HepG2 (cell line): ENCODE data around the gene ZNF213. TPM values are rescaled to one million over a fixed set of nuclear protein-coding genes. Genes with fewer than 3 reads are reported as not detected.

Experiments used
- CBX2 ChIP-seq, 2 experiments: fragments of 200-600 bp in 1 of 2; sonication (generic); formaldehyde crosslinking in 1 of 2; IDR thresholded peaks; 2 replicates each; pipeline versions ENCODE4 v1.7.0 to v1.8.1; 2018 to 2022; ENCODE audit warnings: low read depth in 2 of 2, low read length in 1 of 2, mild to moderate bottlenecking in 1 of 2, missing genetic modification reagents in 1 of 2
- CC2D1A ChIP-seq: sonication (generic); formaldehyde crosslinking; IDR thresholded peaks from 2 replicates; pipeline ENCODE4 v1.8.1; 2023; ENCODE audit warnings: mild to moderate bottlenecking, missing genetic modification reagents
- CEBPG ChIP-seq: IDR thresholded peaks from 2 replicates; pipeline ENCODE4 v1.6.1; 2016
- ELF3 ChIP-seq: IDR thresholded peaks from 2 replicates; pipeline ENCODE4 v1.6.1; 2016; ENCODE audit warnings: missing genetic modification reagents, missing compliant biosample characterization
- HNRNPUL1 ChIP-seq: fragments of 200-400 bp; formaldehyde crosslinking; IDR thresholded peaks from 2 replicates; pipeline ENCODE4 v1.6.1; 2017; ENCODE audit warnings: low read depth, mild to moderate bottlenecking, low read length, moderate library complexity
- JUND ChIP-seq: sonication (generic); formaldehyde crosslinking; IDR thresholded peaks from 2 replicates; pipeline ENCODE4 v1.8.0; 2022; ENCODE audit warnings: mild to moderate bottlenecking, missing genetic modification reagents
- KDM1A ChIP-seq: IDR thresholded peaks from 2 replicates; pipeline ENCODE4 v1.6.1; 2016; ENCODE audit warnings: missing compliant biosample characterization
- KDM4B ChIP-seq: sonication (generic); formaldehyde crosslinking; IDR thresholded peaks from 2 replicates; pipeline ENCODE4 v1.4.0; 2020; ENCODE audit warnings: missing genetic modification reagents
- LCORL ChIP-seq, 2 experiments: fragments of 450-650 bp in 1 of 2; sonication (generic) in 1 of 2; formaldehyde crosslinking in 1 of 2; IDR thresholded peaks; 2 replicates each; pipeline versions ENCODE4 v1.5.0 to v1.6.1; 2017 to 2020; ENCODE audit warnings: antibody characterized with exemption in 1 of 2, missing genetic modification reagents in 1 of 2
- NCOA2 ChIP-seq: sonication (generic); formaldehyde crosslinking; IDR thresholded peaks from 2 replicates; pipeline ENCODE4 v1.8.0; 2022; ENCODE audit warnings: inconsistent platforms
- NFKB2 ChIP-seq: sonication (generic); formaldehyde crosslinking; IDR thresholded peaks from 2 replicates; pipeline ENCODE4 v1.4.0; 2020; ENCODE audit warnings: missing genetic modification reagents, borderline replicate concordance
- PAWR ChIP-seq: sonication (generic); formaldehyde crosslinking; IDR thresholded peaks from 2 replicates; pipeline ENCODE4 v1.4.0; 2020; ENCODE audit warnings: missing genetic modification reagents, mild to moderate bottlenecking, borderline replicate concordance
- RFX3 ChIP-seq: IDR thresholded peaks from 2 replicates; pipeline ENCODE4 v1.6.1; 2016; ENCODE audit warnings: missing biosample characterization, missing genetic modification reagents
- RXRA ChIP-seq: sonication (generic); formaldehyde crosslinking; IDR thresholded peaks from 2 replicates; pipeline ENCODE4 v1.5.1; 2020; ENCODE audit warnings: missing genetic modification reagents
- SMAD3 ChIP-seq: sonication (generic); formaldehyde crosslinking; IDR thresholded peaks from 2 replicates; pipeline ENCODE4 v1.4.0; 2020; ENCODE audit warnings: missing genetic modification reagents
- TRIM24 ChIP-seq: sonication (generic); formaldehyde crosslinking; IDR thresholded peaks from 2 replicates; pipeline ENCODE4 v1.8.0; 2022; ENCODE audit warnings: mild to moderate bottlenecking, missing genetic modification reagents
- ZEB1 ChIP-seq: IDR thresholded peaks from 2 replicates; pipeline ENCODE4 v1.6.1; 2012; ENCODE audit warnings: mild to moderate bottlenecking, low read depth, inconsistent platforms; ENCODE audit not compliant: insufficient replicate concordance
- ZFP41 ChIP-seq: sonication (generic); formaldehyde crosslinking; IDR thresholded peaks from 2 replicates; pipeline ENCODE4 v1.4.0; 2020; ENCODE audit warnings: mild to moderate bottlenecking, missing genetic modification reagents, borderline replicate concordance
- ZIK1 ChIP-seq: sonication (generic); formaldehyde crosslinking; IDR thresholded peaks from 2 replicates; pipeline ENCODE4 v1.5.0; 2020; ENCODE audit warnings: mild to moderate bottlenecking, low read depth, missing genetic modification reagents, borderline replicate concordance
- ZNF17 ChIP-seq: sonication (generic); formaldehyde crosslinking; IDR thresholded peaks from 2 replicates; pipeline ENCODE4 v1.5.0; 2020; ENCODE audit warnings: mild to moderate bottlenecking, missing genetic modification reagents
- ZNF274 ChIP-seq: sonication (generic); formaldehyde crosslinking; IDR thresholded peaks from 2 replicates; pipeline ENCODE4 v1.5.1; 2020; ENCODE audit warnings: mild to moderate bottlenecking, missing genetic modification reagents
- ZNF3 ChIP-seq: IDR thresholded peaks from 2 replicates; pipeline ENCODE4 v1.7.0; 2017; ENCODE audit warnings: inconsistent platforms
- ZNF451 ChIP-seq: sonication (generic); formaldehyde crosslinking; IDR thresholded peaks from 2 replicates; pipeline ENCODE4 v1.5.0; 2020; ENCODE audit warnings: mild to moderate bottlenecking, missing genetic modification reagents
- ZNF546 ChIP-seq: sonication (generic); formaldehyde crosslinking; conservative IDR thresholded peaks from 2 replicates; pipeline ENCODE4 v1.8.1; 2023; ENCODE audit warnings: mild to moderate bottlenecking, missing genetic modification reagents
- ZNF558 ChIP-seq: sonication (generic); formaldehyde crosslinking; IDR thresholded peaks from 2 replicates; pipeline ENCODE4 v1.9.0; 2022; ENCODE audit warnings: mild to moderate bottlenecking, missing genetic modification reagents, borderline replicate concordance
- ZNF629 ChIP-seq: sonication (generic); formaldehyde crosslinking; conservative IDR thresholded peaks from 2 replicates; pipeline ENCODE4 v1.5.0; 2020; ENCODE audit warnings: missing genetic modification reagents
- ZNF7 ChIP-seq: IDR thresholded peaks from 2 replicates; pipeline ENCODE4 v1.6.1; 2016; ENCODE audit warnings: missing biosample characterization, missing genetic modification reagents
- ZNF883 ChIP-seq: sonication (generic); formaldehyde crosslinking; IDR thresholded peaks from 2 replicates; pipeline ENCODE4 v1.5.1; 2020; ENCODE audit warnings: mild to moderate bottlenecking, missing genetic modification reagents; ENCODE audit errors: not compliant biosample characterization
- ZSCAN25 ChIP-seq: sonication (generic); formaldehyde crosslinking; IDR thresholded peaks from 2 replicates; pipeline ENCODE4 v1.8.0; 2022; ENCODE audit warnings: mild to moderate bottlenecking, missing genetic modification reagents
- ZSCAN31 ChIP-seq: sonication (generic); formaldehyde crosslinking; IDR thresholded peaks from 2 replicates; pipeline ENCODE4 v1.5.0; 2020; ENCODE audit warnings: low read depth, mild to moderate bottlenecking, missing genetic modification reagents
- polyA plus RNA-seq, 8 experiments: library from polyadenylated mRNA; depleted of rRNA in 3 of 8; stranded (reverse) in 7 of 8; unstranded in 1 of 8; fragments of >200 nt; fragmentation: Illumina TruSeq in 4 of 8; extraction: Trizol in 4 of 8; gene quantifications; 2 replicates each; pipeline versions ENCODE4 v1.2.1 to v1.2.3, GENCODE V29; 2011 to 2016; ENCODE audit warnings: low read depth in 4 of 8, missing spikeins in 1 of 8, mixed read lengths in 1 of 8; ENCODE audit not compliant: insufficient read depth in 1 of 8
- total RNA-seq, 5 experiments: library from RNA; depleted of rRNA; stranded (reverse); fragments of >200 nt; fragmentation: Illumina TruSeq; extraction: Trizol; gene quantifications; 2 replicates each; pipeline ENCODE4 v1.2.3, GENCODE V29; 2016; ENCODE audit warnings: low read depth in 1 of 5
- TF ChIP-seq, protein P1 (sequence below): sonication (generic); formaldehyde crosslinking; IDR thresholded peaks from 2 replicates; pipeline ENCODE4 v1.8.1; 2023; ENCODE audit warnings: mild to moderate bottlenecking, missing genetic modification reagents, borderline replicate concordance
- TF ChIP-seq, protein P2 (sequence below): sonication (generic); formaldehyde crosslinking; IDR thresholded peaks from 2 replicates; pipeline ENCODE4 v1.5.1; 2020; ENCODE audit warnings: missing genetic modification reagents, mild to moderate bottlenecking, borderline replicate concordance

The ZNF213 gene
- total and polyA plus RNA-seq, 2 of the 13 experiments (the other 11 are each of a cell fraction or from before 2014, with no cell fraction given) = 0.59 to 0.97 TPM

DNA sequence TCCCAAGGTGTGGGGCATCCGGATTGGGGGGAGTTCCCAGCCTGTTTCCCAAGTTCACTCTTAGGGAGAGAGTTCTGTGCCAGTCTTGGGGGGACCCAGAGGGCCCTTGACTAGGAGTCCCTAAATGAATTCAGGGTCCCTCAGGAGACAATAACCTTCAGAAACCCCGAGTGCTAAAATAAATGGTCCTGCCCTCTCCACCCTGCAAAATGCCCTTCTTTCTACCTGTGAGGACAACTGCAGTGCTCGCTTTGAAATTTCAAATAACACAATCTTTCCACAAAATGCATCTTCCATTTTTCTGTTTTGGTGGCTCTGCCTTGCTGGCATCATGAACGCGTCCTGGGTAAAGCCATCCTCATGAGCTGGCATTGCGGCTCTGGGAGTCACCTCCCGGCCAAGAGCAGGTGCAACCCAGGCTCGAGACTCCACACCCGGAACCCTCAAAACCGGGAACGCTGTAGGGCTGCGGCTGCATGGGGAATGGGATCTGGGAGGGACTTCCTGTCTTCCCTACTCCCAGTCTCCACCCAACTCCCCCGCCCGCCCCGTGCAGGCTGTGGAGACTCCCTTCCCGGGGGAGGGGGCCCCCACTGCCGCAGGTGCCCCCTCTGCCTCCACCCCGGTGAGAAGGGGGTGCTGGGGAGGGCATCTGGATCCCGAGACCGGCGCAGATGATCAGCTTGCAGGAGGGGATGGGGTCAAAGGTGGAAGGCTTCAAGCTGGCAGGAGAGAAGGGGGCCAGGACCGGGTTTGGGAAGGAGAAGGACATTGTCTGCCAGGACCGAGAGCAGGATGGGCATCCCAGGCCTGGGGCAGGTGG is 22.6 kb upstream of the ZNF213 start, which contains the start of gene ZNF205 (continued):
- TF ChIP-seq, protein P1, sequence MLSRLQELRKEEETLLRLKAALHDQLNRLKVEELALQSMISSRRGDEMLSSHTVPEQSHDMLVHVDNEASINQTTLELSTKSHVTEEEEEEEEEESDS = no peak
- TF ChIP-seq ZIK1 (CRISPR knock-in tag) = no peak
- no peak for TF ChIP-seq ZNF7 (CRISPR knock-in tag)
- TF ChIP-seq CEBPG = peak; percentile 65
- TF ChIP-seq RXRA (CRISPR knock-in tag) = peak; percentile 56
- no peak for TF ChIP-seq ZSCAN25 (CRISPR knock-in tag)
- TF ChIP-seq ZNF883 = peak; percentile 47
- TF ChIP-seq ZNF274 (CRISPR knock-in tag) = peak; percentile 77
- no peak for TF ChIP-seq KDM1A (CRISPR knock-in tag)
- TF ChIP-seq ZNF3 (CRISPR knock-in tag) = no peak
- no peak for TF ChIP-seq ZNF17 (CRISPR knock-in tag)
- 0 out of 2 replicates have a peak, but pooled peaks have one; percentile 29 for TF ChIP-seq RFX3 (CRISPR knock-in tag)
- peak; percentile 34; the same call in 1 of the 2 replicates for TF ChIP-seq NCOA2 (CRISPR knock-in tag)
- TF ChIP-seq, protein P2, sequence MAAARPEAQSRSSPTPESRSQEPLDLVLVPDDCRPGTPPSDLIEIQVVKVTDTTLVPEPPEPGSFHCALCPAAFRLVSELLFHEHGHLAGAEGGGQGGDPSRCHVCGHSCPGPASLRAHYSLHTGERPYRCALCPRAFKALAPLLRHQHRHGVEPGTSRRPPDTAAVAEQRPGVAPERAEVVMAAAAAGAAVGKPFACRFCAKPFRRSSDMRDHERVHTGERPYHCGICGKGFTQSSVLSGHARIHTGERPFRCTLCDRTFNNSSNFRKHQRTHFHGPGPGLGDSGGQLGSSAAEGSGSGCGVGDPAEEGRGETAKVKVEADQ (CRISPR knock-in tag) = no peak
- peak; percentile 49; the same call in 1 of the 2 replicates for TF ChIP-seq KDM4B (CRISPR knock-in tag)
- no peak for TF ChIP-seq ZFP41 (CRISPR knock-in tag)
- TF ChIP-seq ZSCAN31 (CRISPR knock-in tag) = no peak
- no peak for TF ChIP-seq CC2D1A (CRISPR knock-in tag)
- TF ChIP-seq ZEB1 = peak; percentile 67
- no peak for TF ChIP-seq HNRNPUL1
- no peak for TF ChIP-seq PAWR
- TF ChIP-seq ZNF546 (CRISPR knock-in tag) = no peak
- TF ChIP-seq LCORL (IDR thresholded peaks at IDR 0.05) = no peak
- TF ChIP-seq LCORL (CRISPR knock-in tag; IDR thresholded peaks at IDR 0.05) = 0 out of 2 replicates have a peak, but pooled peaks have one; percentile 42
- no peak for TF ChIP-seq TRIM24
- TF ChIP-seq NFKB2 (CRISPR knock-in tag) = no peak; the same call in 1 of the 2 replicates
- TF ChIP-seq ZNF629 (CRISPR knock-in tag) = no peak
- no peak for TF ChIP-seq JUND (CRISPR knock-in tag)
- no peak for TF ChIP-seq ZNF558
- TF ChIP-seq ZNF451 (CRISPR knock-in tag) = no peak
- peak; percentile 65 for TF ChIP-seq ELF3 (CRISPR knock-in tag)
- no peak for TF ChIP-seq CBX2 (IDR thresholded peaks at IDR 0.05; ENCODE audit: low read depth, low read length)
- TF ChIP-seq CBX2 (CRISPR knock-in tag; IDR thresholded peaks at IDR 0.05; ENCODE audit: low read depth) = 0 out of 2 replicates have a peak, but pooled peaks have one; percentile 30
- peak; percentile 91; the same call in 1 of the 2 replicates for TF ChIP-seq SMAD3 (CRISPR knock-in tag)
